DOHH2 (cell line): ENCODE data around the gene MRPL10.

Experiments
- H3F3A ChIP-seq: fragments of 200-600 bp; sonication (generic), shearing (Covaris generic); 2 replicates; pipeline ENCODE4 v1.6.0; 2016; ENCODE audit warnings: antibody characterized with exemption, mild to moderate bottlenecking; ENCODE audit not compliant: control insufficient read depth, insufficient read depth
- H3K27ac ChIP-seq: fragments of 200-600 bp; sonication (generic); 2 replicates; pipeline ENCODE4 v1.5.1; 2014; ENCODE audit warnings: low read depth, mild to moderate bottlenecking, low read length, moderate library complexity
- H3K27me3 ChIP-seq: fragments of 200-600 bp; sonication (generic); 2 replicates; pipeline ENCODE4 v1.6.1; 2014; ENCODE audit warnings: mild to moderate bottlenecking, low read length, mixed read lengths; ENCODE audit not compliant: control insufficient read depth
- H3K36me3 ChIP-seq: fragments of 200-600 bp; sonication (generic); 2 replicates; pipeline ENCODE4 v1.6.1; 2014; ENCODE audit warnings: mild to moderate bottlenecking, low read length, moderate library complexity, mixed read lengths; ENCODE audit not compliant: control insufficient read depth
- H3K4me1 ChIP-seq: fragments of 200-600 bp; sonication (generic); 2 replicates; pipeline ENCODE4 v1.6.1; 2014; ENCODE audit warnings: mild to moderate bottlenecking, low read length, mixed read lengths; ENCODE audit not compliant: control insufficient read depth
- H3K4me2 ChIP-seq: fragments of 200-600 bp; sonication (generic); 2 replicates; pipeline ENCODE4 v1.6.0; 2014; ENCODE audit warnings: mild to moderate bottlenecking, low read length, moderate library complexity
- H3K4me3 ChIP-seq: fragments of 200-600 bp; sonication (generic); 2 replicates; pipeline ENCODE4 v1.5.1; 2014; ENCODE audit warnings: mild to moderate bottlenecking, low read length, mixed read lengths
- H3K79me2 ChIP-seq: fragments of 200-600 bp; sonication (generic); 2 replicates; pipeline ENCODE4 v1.6.1; 2014; ENCODE audit warnings: mild to moderate bottlenecking, low read length, mixed read lengths; ENCODE audit not compliant: control insufficient read depth
- H3K9me2 ChIP-seq: fragments of 200-600 bp; sonication (generic); replicated peaks from 2 replicates; pipeline ENCODE4 v1.6.1; 2014; ENCODE audit warnings: mild to moderate bottlenecking, low read length, mixed read lengths; ENCODE audit not compliant: control insufficient read depth
- H3K9me3 ChIP-seq: fragments of 200-600 bp; sonication (generic); 2 replicates; pipeline ENCODE4 v1.6.1; 2014; ENCODE audit warnings: antibody characterized with exemption, low read length, mixed read lengths; ENCODE audit not compliant: control insufficient read depth, insufficient read depth
- H4K20me1 ChIP-seq: fragments of 200-600 bp; sonication (generic); 2 replicates; pipeline ENCODE4 v1.6.0; 2014; ENCODE audit warnings: low read depth, mild to moderate bottlenecking, antibody characterized with exemption, low read length, moderate library complexity; ENCODE audit not compliant: control insufficient read depth, insufficient read depth
- CTCF ChIP-seq: fragments of 200-600 bp; sonication (generic); IDR thresholded peaks from one replicate; pipeline ENCODE4 v1.5.1; 2014; ENCODE audit warnings: antibody characterized with exemption, mild to moderate bottlenecking, low read depth, low read length; ENCODE audit not compliant: poor library complexity, severe bottlenecking
- EZH2phosphoT487 ChIP-seq: fragments of 200-600 bp; sonication (generic); IDR thresholded peaks from 2 replicates; pipeline ENCODE4 v1.6.1; 2017; ENCODE audit warnings: borderline replicate concordance, mild to moderate bottlenecking, antibody characterized with exemption, low read length, moderate library complexity, mixed read lengths

The MRPL10 gene

GRCh38 chr17:47785538-47786123 lies 45.7 kb downstream of the MRPL10 start:
- TF ChIP-seq CTCF = no peak
- H4K20me1 ChIP-seq = no peaks in the 10 kb centered on the region
- no peaks in the 10 kb centered on the region for H3K79me2 ChIP-seq
- H3K9me2 ChIP-seq = no peaks in the 10 kb centered on the region
- H3K27me3 ChIP-seq = no peaks in the 10 kb centered on the region; the same call in 1 of the 2 replicates
- H3K27ac ChIP-seq = no peak overlapping the region
- no peaks in the 10 kb centered on the region for H3K9me3 ChIP-seq
- no peak overlapping the region for H3K4me2 ChIP-seq
- H3F3A ChIP-seq = no peaks in the 10 kb centered on the region
- no peaks in the 10 kb centered on the region for H3K4me1 ChIP-seq
- H3K4me3 ChIP-seq = no peak overlapping the region
- H3K36me3 ChIP-seq = no peaks in the 10 kb centered on the region

DNA sequence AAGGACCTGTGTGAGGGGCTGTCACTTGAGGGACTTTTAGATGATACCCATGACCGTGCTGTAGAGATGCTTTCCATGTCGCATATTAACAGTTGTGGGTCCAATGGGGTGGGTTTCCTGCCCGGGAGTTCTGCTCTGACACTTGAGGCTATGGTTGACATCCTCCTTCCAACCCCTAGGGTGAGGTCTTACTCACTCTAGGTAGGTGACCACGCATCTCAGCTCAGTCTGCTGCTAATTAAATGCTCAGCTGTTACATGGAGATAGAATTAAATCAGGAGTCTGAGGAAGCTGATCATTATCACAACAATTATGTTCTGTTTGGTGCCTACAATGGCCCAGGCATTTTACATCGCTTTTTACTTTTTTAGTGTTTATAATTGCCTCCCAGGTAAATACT lies 49.9 kb downstream of the MRPL10 start:
- no peaks in the 10 kb centered on the region for H3K79me2 ChIP-seq
- H3K4me3 ChIP-seq = no peak overlapping the region
- no peak for TF ChIP-seq EZH2phosphoT487
- no peak for TF ChIP-seq CTCF
- H3K4me1 ChIP-seq = no peaks in the 10 kb centered on the region
- H3K27ac ChIP-seq = no peak overlapping the region
- no peaks in the 10 kb centered on the region for H3K36me3 ChIP-seq
- no peaks in the 10 kb centered on the region; the same call in 1 of the 2 replicates for H3K27me3 ChIP-seq
- H3K9me3 ChIP-seq = no peaks in the 10 kb centered on the region
- no peaks in the 10 kb centered on the region for H3K9me2 ChIP-seq
- H3K4me2 ChIP-seq = no peak overlapping the region
- no peaks in the 10 kb centered on the region for H4K20me1 ChIP-seq
- no peaks in the 10 kb centered on the region for H3F3A ChIP-seq

DNA sequence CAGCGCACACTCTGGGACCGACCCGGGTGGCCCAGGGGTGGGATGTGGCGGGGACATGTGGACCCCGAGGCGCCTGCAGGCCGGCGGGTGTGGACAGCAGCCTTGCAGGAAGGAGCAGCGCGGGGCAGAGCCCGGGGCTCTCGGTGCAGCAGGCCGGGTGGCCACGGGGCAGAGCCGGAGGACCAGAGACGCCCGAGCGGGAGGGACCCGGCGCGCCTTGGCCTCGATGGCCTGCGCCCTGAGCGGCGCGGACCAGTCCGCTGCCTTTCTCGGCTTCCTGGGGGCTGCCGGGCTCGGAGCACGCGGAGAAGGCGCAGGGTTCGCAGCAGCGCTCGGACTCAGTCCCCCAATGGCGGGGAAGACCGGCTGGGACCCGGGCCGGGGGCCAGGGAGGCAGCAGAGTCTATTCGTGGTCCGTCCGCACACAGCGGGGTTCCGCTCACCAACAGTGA lies 53.1 kb downstream of the MRPL10 start:
- H3F3A ChIP-seq = no peaks in the 10 kb centered on the region
- H3K9me2 ChIP-seq = no peaks in the 10 kb centered on the region
- H4K20me1 ChIP-seq = no peaks in the 10 kb centered on the region
- no peak overlapping the region for H3K4me3 ChIP-seq
- H3K27me3 ChIP-seq = no peaks in the 10 kb centered on the region; the same call in 1 of the 2 replicates
- H3K4me1 ChIP-seq = no peaks in the 10 kb centered on the region
- H3K27ac ChIP-seq = no peak overlapping the region
- no peaks in the 10 kb centered on the region for H3K36me3 ChIP-seq
- no peaks in the 10 kb centered on the region for H3K9me3 ChIP-seq
- H3K79me2 ChIP-seq = no peaks in the 10 kb centered on the region
- no peak for TF ChIP-seq CTCF
- TF ChIP-seq EZH2phosphoT487 = no peak
- H3K4me2 ChIP-seq = no peak overlapping the region
